ENCODE measurements around the gene TAF11. TPM values are rescaled to one million over a fixed set of nuclear protein-coding genes. Genes with fewer than 3 reads are reported as not detected.
"Not testable (repeated sequence)": the region's sequence is repeated elsewhere in the genome, so short reads cannot be mapped to it uniquely, and the experiment has no call there.

Gene TAF11, protein sequence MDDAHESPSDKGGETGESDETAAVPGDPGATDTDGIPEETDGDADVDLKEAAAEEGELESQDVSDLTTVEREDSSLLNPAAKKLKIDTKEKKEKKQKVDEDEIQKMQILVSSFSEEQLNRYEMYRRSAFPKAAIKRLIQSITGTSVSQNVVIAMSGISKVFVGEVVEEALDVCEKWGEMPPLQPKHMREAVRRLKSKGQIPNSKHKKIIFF
- total RNA-seq = 10 to 100 TPM; 24.6 to 27.4 TPM

DNA sequence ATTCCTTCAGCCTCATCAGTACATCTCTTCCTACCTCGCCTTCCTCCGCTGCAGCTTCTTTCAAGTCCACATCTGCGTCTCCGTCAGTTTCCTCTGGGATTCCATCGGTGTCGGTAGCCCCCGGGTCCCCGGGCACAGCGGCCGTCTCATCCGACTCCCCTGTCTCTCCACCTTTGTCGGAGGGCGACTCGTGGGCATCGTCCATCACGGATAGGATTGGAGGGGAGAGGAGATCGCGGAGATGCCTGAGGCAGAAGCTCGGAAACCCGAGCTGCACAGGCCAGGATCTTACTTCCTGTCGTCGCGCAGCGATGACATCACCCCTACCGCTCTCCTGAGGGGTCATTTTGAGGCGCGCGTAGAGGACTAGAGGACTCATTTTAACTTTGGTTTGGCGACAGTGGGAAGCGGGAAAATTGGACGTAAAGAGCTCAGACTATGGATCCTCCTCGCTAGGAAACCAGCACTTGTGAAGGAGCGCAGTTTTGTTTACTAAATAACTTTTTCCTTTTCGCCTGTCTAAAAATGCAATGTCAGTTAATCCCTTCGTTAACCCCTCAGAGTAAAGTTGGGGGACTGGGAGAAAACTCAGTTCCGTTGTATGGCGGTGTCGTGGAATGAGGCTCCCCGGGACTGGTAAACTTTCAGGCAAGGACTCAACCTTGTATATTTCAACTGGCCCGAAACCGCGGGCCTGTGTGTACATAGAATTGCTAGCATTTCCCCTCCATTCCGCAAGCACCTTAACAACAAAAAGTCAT lies at the start of gene TAF11:
Gene TAF11, minus strand, starts transcription at position 290 of the 761 bp plus-strand sequence. Its CDS starts 85 bp downstream, at position 205.
- H3K36me3 ChIP-seq = no peaks in the 10 kb centered on the region
- no peaks in the 10 kb centered on the region for H3K9me3 ChIP-seq
- H3K27me3 ChIP-seq = no peaks in the 10 kb centered on the region
- H3K4me1 ChIP-seq = no peaks in the 10 kb centered on the region
- intact Hi-C loops (cut with DNase I) = no loop called here
- TF ChIP-seq, protein P1, sequence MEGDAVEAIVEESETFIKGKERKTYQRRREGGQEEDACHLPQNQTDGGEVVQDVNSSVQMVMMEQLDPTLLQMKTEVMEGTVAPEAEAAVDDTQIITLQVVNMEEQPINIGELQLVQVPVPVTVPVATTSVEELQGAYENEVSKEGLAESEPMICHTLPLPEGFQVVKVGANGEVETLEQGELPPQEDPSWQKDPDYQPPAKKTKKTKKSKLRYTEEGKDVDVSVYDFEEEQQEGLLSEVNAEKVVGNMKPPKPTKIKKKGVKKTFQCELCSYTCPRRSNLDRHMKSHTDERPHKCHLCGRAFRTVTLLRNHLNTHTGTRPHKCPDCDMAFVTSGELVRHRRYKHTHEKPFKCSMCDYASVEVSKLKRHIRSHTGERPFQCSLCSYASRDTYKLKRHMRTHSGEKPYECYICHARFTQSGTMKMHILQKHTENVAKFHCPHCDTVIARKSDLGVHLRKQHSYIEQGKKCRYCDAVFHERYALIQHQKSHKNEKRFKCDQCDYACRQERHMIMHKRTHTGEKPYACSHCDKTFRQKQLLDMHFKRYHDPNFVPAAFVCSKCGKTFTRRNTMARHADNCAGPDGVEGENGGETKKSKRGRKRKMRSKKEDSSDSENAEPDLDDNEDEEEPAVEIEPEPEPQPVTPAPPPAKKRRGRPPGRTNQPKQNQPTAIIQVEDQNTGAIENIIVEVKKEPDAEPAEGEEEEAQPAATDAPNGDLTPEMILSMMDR (IDR thresholded peaks at IDR 0.05) = no peak
- peak within 1 kb of the TSS; percentile 91 for H3K27ac ChIP-seq
- peak; percentile 98 for DNase-seq
- H3K4me3 ChIP-seq = peak within 1 kb of the TSS; percentile 93
- peak within 1 kb of the TSS; percentile 90 to 96 for H3K9ac ChIP-seq (ENCODE audit: low read depth in 2 of 2, low read length in 2 of 2)

DNA sequence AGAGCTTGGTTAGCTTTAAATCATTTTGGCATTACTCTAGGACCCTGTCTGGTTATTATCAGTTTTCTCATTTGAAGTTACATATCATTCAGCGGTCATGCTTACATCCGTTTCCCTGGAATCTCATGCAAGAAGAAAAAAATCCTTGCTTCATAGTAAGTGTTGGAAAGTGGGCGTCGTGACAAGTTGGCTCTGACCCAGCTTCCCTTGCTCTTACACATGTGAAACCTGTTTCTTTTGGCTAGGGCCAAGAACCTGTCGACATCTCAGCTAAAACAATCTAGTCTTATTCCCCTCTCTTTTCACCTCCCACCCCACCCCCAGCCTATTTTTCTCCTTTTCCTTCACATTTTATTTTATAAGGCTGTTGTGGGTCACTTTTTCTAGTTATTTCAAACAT lies 46.7 kb upstream of the TAF11 start:
- no peak for DNase-seq
- intact Hi-C loops (cut with DNase I) = no loop called here
- Histone ChIP-seq H3K36me3 (no peaks in the 10 kb centered on the region), H3K4me1 (no peaks in the 10 kb centered on the region), H3K9ac (ENCODE audit: low read depth in 2 of 2, low read length in 2 of 2) (no peak overlapping the region), H3K27me3 (no peaks in the 10 kb centered on the region), H3K27ac (no peak overlapping the region), H3K4me3 (no peak overlapping the region), H3K9me3 (no peaks in the 10 kb centered on the region)
- TF ChIP-seq, protein P1 (IDR thresholded peaks at IDR 0.05) = no peak

DNA sequence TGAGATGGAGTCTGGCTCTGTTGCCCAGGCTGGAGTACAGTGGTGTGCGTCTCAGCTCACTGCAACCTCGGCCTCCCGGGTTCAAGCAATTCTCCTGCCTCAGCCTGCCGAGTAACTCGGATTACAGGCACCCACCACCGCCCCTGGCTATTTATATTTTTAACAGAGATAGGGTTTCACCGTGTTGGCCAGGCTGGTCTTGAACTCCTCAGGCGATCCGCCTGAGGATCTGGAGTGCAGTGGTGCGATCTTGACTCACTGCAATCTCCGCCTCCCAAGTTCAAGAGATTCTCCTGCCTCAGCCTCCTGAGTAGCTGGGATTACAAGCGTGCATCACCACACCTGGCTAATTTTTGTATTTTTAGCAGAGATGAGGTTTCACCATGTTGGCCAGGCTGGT lies 44.4 kb upstream of the TAF11 start:
- H3K9ac ChIP-seq (ENCODE audit: low read depth in 2 of 2, low read length in 2 of 2); intact Hi-C loops (cut with DNase I); H3K36me3 ChIP-seq; H3K9me3 ChIP-seq; H3K27me3 ChIP-seq; H3K4me3 ChIP-seq; H3K27ac ChIP-seq; DNase-seq; H3K4me1 ChIP-seq: not testable (repeated sequence)

DNA sequence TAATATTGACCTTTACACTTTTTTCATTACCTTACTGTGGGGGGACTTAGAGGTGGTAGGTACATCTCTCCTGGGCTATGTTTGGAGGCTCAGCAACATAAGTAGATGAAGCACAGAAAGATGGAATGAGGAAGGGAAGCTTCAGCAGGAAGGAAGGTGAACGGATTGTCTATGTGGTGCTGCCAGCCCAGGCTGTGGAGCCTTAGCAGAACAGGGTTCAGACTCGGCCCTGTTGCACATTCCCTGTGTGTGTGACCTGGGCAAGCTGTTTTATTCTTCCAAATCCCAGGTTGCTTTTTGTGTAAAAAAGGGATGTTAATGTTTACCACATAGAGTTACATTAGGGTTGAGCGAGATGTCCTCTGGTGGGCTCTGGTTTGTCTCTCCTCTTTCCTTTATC lies 42.4 kb upstream of the TAF11 start:
- intact Hi-C loops (cut with DNase I) = no loop called here
- no peaks in the 10 kb centered on the region for H3K27me3 ChIP-seq
- no peaks in the 10 kb centered on the region for H3K9me3 ChIP-seq
- no peak overlapping the region for H3K9ac ChIP-seq (ENCODE audit: low read depth in 2 of 2, low read length in 2 of 2)
- TF ChIP-seq, protein P1 (IDR thresholded peaks at IDR 0.05) = no peak
- no peak overlapping the region for H3K27ac ChIP-seq
- H3K36me3 ChIP-seq = no peaks in the 10 kb centered on the region
- no peak overlapping the region for H3K4me3 ChIP-seq
- no peaks in the 10 kb centered on the region for H3K4me1 ChIP-seq
- no peak for DNase-seq

DNA sequence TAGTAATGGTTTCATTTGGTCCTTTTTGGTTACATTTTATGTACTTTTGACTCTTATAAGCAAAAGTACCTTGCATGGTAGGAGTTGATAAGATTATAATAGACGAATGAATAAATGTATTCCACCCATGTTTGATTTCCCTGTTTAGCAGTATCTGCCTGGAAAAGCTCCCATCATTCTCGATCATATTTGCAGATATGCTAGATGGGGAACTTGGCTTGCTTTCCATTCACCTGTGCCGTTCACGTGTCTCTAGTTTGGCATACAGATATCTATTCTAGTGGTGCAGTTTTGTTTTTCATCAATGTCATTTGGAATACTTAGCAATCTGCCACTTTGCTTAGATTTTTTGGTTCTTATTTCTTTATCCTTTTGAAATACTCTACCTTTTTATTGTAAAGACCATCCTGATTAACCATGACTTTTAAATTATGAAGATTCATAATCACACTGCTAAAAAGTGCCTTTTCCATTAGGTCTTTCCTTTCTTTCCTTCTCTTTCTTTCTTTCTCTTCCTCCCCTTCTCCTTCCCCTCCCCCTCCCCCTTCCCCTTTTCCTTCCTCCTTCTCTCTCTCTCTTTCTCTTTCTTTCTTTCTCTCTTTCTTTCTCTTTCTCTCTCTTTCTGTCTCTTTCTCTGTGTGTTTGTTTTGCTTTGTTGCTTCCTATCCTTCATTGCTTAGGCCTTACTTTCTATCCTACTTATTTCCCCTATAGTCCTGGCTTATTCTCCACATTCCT lies 41.6 kb upstream of the TAF11 start:
- no peak for DNase-seq
- TF ChIP-seq, protein P1 (IDR thresholded peaks at IDR 0.05) = no peak
- Histone ChIP-seq H3K9ac (ENCODE audit: low read depth in 2 of 2, low read length in 2 of 2) (no peak overlapping the region), H3K27me3 (no peaks in the 10 kb centered on the region), H3K9me3 (no peaks in the 10 kb centered on the region), H3K4me1 (no peaks in the 10 kb centered on the region), H3K36me3 (no peaks in the 10 kb centered on the region), H3K4me3 (no peak overlapping the region), H3K27ac (no peak overlapping the region)
- intact Hi-C loops (cut with DNase I) = no loop called here
